Measurements from ENCODE around the gene KLHL22.

DNA sequence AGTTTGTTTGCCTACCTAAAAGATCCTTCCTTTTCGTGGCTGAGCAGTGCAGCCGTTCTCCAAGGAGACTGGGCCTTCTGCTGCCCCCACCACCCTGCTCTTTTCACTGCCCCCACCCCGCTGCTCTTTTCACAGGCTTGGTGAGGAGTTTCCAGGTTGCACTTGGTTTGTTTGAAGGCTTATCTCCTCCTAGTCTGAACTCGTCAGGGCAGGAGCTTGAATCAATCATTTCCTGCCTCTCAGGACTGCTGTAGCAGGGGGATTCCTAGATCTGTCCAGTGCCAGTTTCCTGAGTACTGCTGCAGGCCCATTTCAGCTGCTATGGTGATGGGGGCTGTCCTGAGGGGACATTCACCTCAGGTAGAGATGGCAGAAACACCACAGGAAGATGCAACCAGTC lies 21.8 kb upstream of the KLHL22 start:
- TF ChIP-seq CTCF (IDR thresholded peaks at IDR 0.05) (no peak), POLR2A (IDR thresholded peaks at IDR 0.05) (no peak)
